H9 (cell line): Measurements from ENCODE around the gene ERC2. TPM values are rescaled to one million over a fixed set of nuclear protein-coding genes. Genes with fewer than 3 reads are reported as not detected.

Source experiments
- DNase-seq: peaks from one replicate; pipeline ENCODE4 v3.0.0-alpha.2; 2017
- H2AFZ ChIP-seq: one replicate; pipeline ENCODE4 v1.6.1; 2013; ENCODE audit warnings: mild to moderate bottlenecking, low read length, control low read depth, moderate library complexity
- H2AK5ac ChIP-seq: 2 replicates; pipeline ENCODE4 v1.6.1; 2013; ENCODE audit warnings: low read length, control low read depth, mixed read lengths; ENCODE audit not compliant: insufficient read length
- H2BK120ac ChIP-seq: one replicate; pipeline ENCODE4 v1.6.1; 2013; ENCODE audit warnings: low read depth, mild to moderate bottlenecking, low read length, control low read depth, inconsistent platforms; ENCODE audit not compliant: poor library complexity, severe bottlenecking
- H2BK12ac ChIP-seq: 2 replicates; pipeline ENCODE4 v1.6.1; 2013; ENCODE audit warnings: low read length, control low read depth, mixed read lengths, low read depth; ENCODE audit not compliant: insufficient read length
- H2BK15ac ChIP-seq: 2 replicates; pipeline ENCODE4 v1.6.1; 2013; ENCODE audit warnings: low read depth, low read length, control low read depth
- H2BK20ac ChIP-seq: one replicate; pipeline ENCODE4 v1.6.1; 2013; ENCODE audit warnings: low read depth, mild to moderate bottlenecking, low read length, control low read depth, inconsistent platforms; ENCODE audit not compliant: poor library complexity, severe bottlenecking
- H2BK5ac ChIP-seq: 2 replicates; pipeline ENCODE4 v1.6.1; 2013; ENCODE audit warnings: low read length, control low read depth, mixed read lengths; ENCODE audit not compliant: insufficient read length
- H3K14ac ChIP-seq: 2 replicates; pipeline ENCODE4 v1.6.1; 2013; ENCODE audit warnings: low read length, control low read depth; ENCODE audit not compliant: insufficient read depth
- H3K18ac ChIP-seq: 2 replicates; pipeline ENCODE4 v1.6.1; 2013; ENCODE audit warnings: low read depth, mild to moderate bottlenecking, mixed read lengths, low read length, control low read depth; ENCODE audit not compliant: insufficient read length
- H3K23ac ChIP-seq: 2 replicates; pipeline ENCODE4 v1.6.1; 2013; ENCODE audit warnings: low read length, control low read depth, mixed read lengths, low read depth; ENCODE audit not compliant: insufficient read length
- H3K23me2 ChIP-seq: 2 replicates; pipeline ENCODE4 v1.6.1; 2013; ENCODE audit warnings: low read depth, mild to moderate bottlenecking, mixed read lengths, low read length, control low read depth; ENCODE audit not compliant: insufficient read length, poor library complexity, severe bottlenecking
- H3K27ac ChIP-seq: 2 replicates; pipeline ENCODE4 v1.5.1; 2013; ENCODE audit warnings: low read length, control low read depth, mixed read lengths, low read depth; ENCODE audit not compliant: insufficient read length
- H3K27me3 ChIP-seq: 2 replicates; pipeline ENCODE4 v1.6.1; 2013; ENCODE audit warnings: low read length, control low read depth, inconsistent platforms; ENCODE audit not compliant: insufficient read depth
- H3K4ac ChIP-seq: 2 replicates; pipeline ENCODE4 v1.6.1; 2013; ENCODE audit warnings: low read depth, mild to moderate bottlenecking, control low read depth, inconsistent platforms, low read length, moderate library complexity
- H3K4me1 ChIP-seq: 2 replicates; pipeline ENCODE4 v1.6.1; 2013; ENCODE audit warnings: low read length, control low read depth, inconsistent platforms; ENCODE audit not compliant: insufficient read depth
- H3K4me2 ChIP-seq: 2 replicates; pipeline ENCODE4 v1.6.1; 2013; ENCODE audit warnings: low read length, control low read depth, mixed read lengths; ENCODE audit not compliant: insufficient read length, insufficient read depth
- H3K56ac ChIP-seq: 2 replicates; pipeline ENCODE4 v1.6.1; 2013; ENCODE audit warnings: low read depth, mild to moderate bottlenecking, mixed read lengths, low read length, control low read depth; ENCODE audit not compliant: insufficient read length
- H3K79me1 ChIP-seq: 2 replicates; pipeline ENCODE4 v1.6.1; 2013; ENCODE audit warnings: low read depth, mild to moderate bottlenecking, moderate library complexity, low read length, control low read depth, inconsistent platforms; ENCODE audit not compliant: insufficient read depth, poor library complexity, severe bottlenecking
- H3K79me2 ChIP-seq: 2 replicates; pipeline ENCODE4 v1.6.1; 2013; ENCODE audit warnings: low read length, control low read depth, inconsistent platforms; ENCODE audit not compliant: insufficient read depth
- H3K9ac ChIP-seq: 2 replicates; pipeline ENCODE4 v1.6.1; 2013; ENCODE audit warnings: low read length, control low read depth, mixed read lengths; ENCODE audit not compliant: insufficient read length; ENCODE audit errors: extremely low read depth
- H3K9me3 ChIP-seq: one replicate; pipeline ENCODE4 v1.6.1; 2013; ENCODE audit warnings: low read depth, low read length, inconsistent platforms; ENCODE audit not compliant: control insufficient read depth
- H3T11ph ChIP-seq: one replicate; pipeline ENCODE4 v1.6.1; 2013; ENCODE audit warnings: mild to moderate bottlenecking, low read length, control low read depth, inconsistent platforms
- H4K20me1 ChIP-seq: one replicate; pipeline ENCODE4 v1.6.1; 2013; ENCODE audit not compliant: control insufficient read depth, insufficient read length, insufficient read depth
- H4K5ac ChIP-seq: 2 replicates; pipeline ENCODE4 v1.6.1; 2013; ENCODE audit warnings: low read depth, mild to moderate bottlenecking, mixed read lengths, low read length, control low read depth; ENCODE audit not compliant: insufficient read length
- H4K8ac ChIP-seq: replicated peaks from 2 replicates; pipeline ENCODE4 v1.6.1; 2013; ENCODE audit warnings: low read length, control low read depth, mixed read lengths, low read depth; ENCODE audit not compliant: insufficient read length
- H4K91ac ChIP-seq: 2 replicates; pipeline ENCODE4 v1.6.1; 2013; ENCODE audit warnings: low read depth, mild to moderate bottlenecking, moderate library complexity, mixed read lengths, low read length, control low read depth; ENCODE audit not compliant: insufficient read length
- H3K27ac Mint-ChIP-seq, 3 experiments: 2 replicates in 2 of 3; 3 replicates in 1 of 3; pipeline ENCODE4 v1.8.0; 2020 to 2021; ENCODE audit warnings: mixed read lengths in 3 of 3, mild to moderate bottlenecking in 1 of 3, moderate library complexity in 1 of 3
- H3K27me3 Mint-ChIP-seq: 2 replicates; pipeline ENCODE4 v1.8.0; 2021; ENCODE audit warnings: low read depth, mild to moderate bottlenecking, moderate library complexity, mixed read lengths
- H3K36me3 Mint-ChIP-seq, 3 experiments: 2 replicates in 2 of 3; 3 replicates in 1 of 3; pipeline ENCODE4 v1.8.0; 2020 to 2021; ENCODE audit warnings: low read depth in 3 of 3, mixed read lengths in 3 of 3; ENCODE audit not compliant: insufficient read depth in 1 of 3
- H3K4me1 Mint-ChIP-seq, 2 experiments: 2 replicates each; pipeline ENCODE4 v1.8.0; 2020; ENCODE audit warnings: mixed read lengths in 2 of 2
- H3K4me3 Mint-ChIP-seq, 2 experiments: 2 replicates in 1 of 2; 3 replicates in 1 of 2; pipeline ENCODE4 v1.8.0; 2020 to 2021; ENCODE audit warnings: mild to moderate bottlenecking in 2 of 2, mixed read lengths in 2 of 2, moderate library complexity in 1 of 2
- H3K9me3 Mint-ChIP-seq, 2 experiments: 2 replicates in 1 of 2; 3 replicates in 1 of 2; pipeline ENCODE4 v1.8.0; 2020; ENCODE audit warnings: mild to moderate bottlenecking in 2 of 2, mixed read lengths in 2 of 2, moderate library complexity in 1 of 2
- CTCF ChIP-seq: fragments of 200-600 bp; sonication (generic); conservative IDR thresholded peaks from 3 replicates; pipeline ENCODE4 v1.8.0; 2021; ENCODE audit warnings: antibody characterized with exemption, mild to moderate bottlenecking
- WGBS: extraction: QIAGEN DNeasy Blood & Tissue Kit; methylation state at CpG from one replicate; pipeline ENCODE4 v1.1.7; 2013; ENCODE audit warnings: missing lambda C conversion rate, low lambda C conversion rate, mixed read lengths; ENCODE audit not compliant: insufficient read length; ENCODE audit errors: extremely low coverage; 5-methylcytosine and 5-hydroxymethylcytosine counted together
- total RNA-seq: library from RNA; stranded (reverse); gene quantifications from 2 replicates; pipeline ENCODE4 v1.2.1, GENCODE V29; 2021

Gene ERC2
- total RNA-seq, 1 experiment from 2014 or later: 15.4 TPM

- H3K79me2 ChIP-seq: no peaks in the 10 kb centered on the region
- H3K4me2 ChIP-seq: no peak overlapping the region
- no peak overlapping the region for H3K27ac ChIP-seq
- H3K9me3 Mint-ChIP-seq: no peaks in the 10 kb centered on the region
- H2BK5ac ChIP-seq: no peak overlapping the region
- H2AFZ ChIP-seq: no peak overlapping the region
- no peaks in the 10 kb centered on the region for H3K27me3 Mint-ChIP-seq
- DNase-seq: no peak
- H4K8ac ChIP-seq: no peak overlapping the region
- H4K20me1 ChIP-seq: no peaks in the 10 kb centered on the region
- H3K4me1 ChIP-seq: no peaks in the 10 kb centered on the region
- H4K91ac ChIP-seq: no peak overlapping the region
- H3K36me3 Mint-ChIP-seq: peaks cover 0 to 4% (median 0%) of the 10 kb centered on the region in 3 experiments; a peak in 1 of 7 replicates
- H3K9ac ChIP-seq: no peak overlapping the region
- no peak overlapping the region for H3K56ac ChIP-seq
- H2BK12ac ChIP-seq: no peak overlapping the region
- no peaks in the 10 kb centered on the region for H3K79me1 ChIP-seq
- no peaks in the 10 kb centered on the region for H3K23me2 ChIP-seq
- no peak for TF ChIP-seq CTCF
- WGBS: no CpG with 5 or more reads among the region's 2 CpGs
- H3K23ac ChIP-seq: no peak overlapping the region
- H4K5ac ChIP-seq: no peak overlapping the region
- no peak overlapping the region for H3K14ac ChIP-seq
- no peaks in the 10 kb centered on the region for H3K27me3 ChIP-seq
- no peak overlapping the region for H2BK15ac ChIP-seq
- H3K18ac ChIP-seq: no peak overlapping the region
- no peak overlapping the region for H3K4ac ChIP-seq
- H2BK120ac ChIP-seq: no peak overlapping the region
- H3K9me3 ChIP-seq: no peaks in the 10 kb centered on the region
- H2BK20ac ChIP-seq: no peak overlapping the region
- no peak overlapping the region for H3K4me3 Mint-ChIP-seq
- H3K4me1 Mint-ChIP-seq: peaks cover 10 to 16% of the 10 kb centered on the region in 2 experiments
- no peak overlapping the region for H2AK5ac ChIP-seq
- H3K27ac Mint-ChIP-seq: no peak overlapping the region
- no peak overlapping the region for H3T11ph ChIP-seq
Observed at GRCh38 chr3:56342475-56342874, 125.8 kb downstream of the ERC2 start.
